Neutrophil (primary cell): ENCODE results near the gene ASB15.

Source experiments
- H3K27ac ChIP-seq: fragments of 200-600 bp; sonication (generic); 2 replicates; pipeline ENCODE4 v1.5.1; 2016; ENCODE audit warnings: mild to moderate bottlenecking, moderate library complexity
- H3K27me3 ChIP-seq: fragments of 200-600 bp; sonication (generic); 2 replicates; pipeline ENCODE4 v1.6.0; 2016; ENCODE audit warnings: mild to moderate bottlenecking
- H3K36me3 ChIP-seq: fragments of 200-600 bp; sonication (generic); 2 replicates; pipeline ENCODE4 v1.5.1; 2017
- H3K4me1 ChIP-seq, 2 experiments: fragments of 200-600 bp in 1 of 2; sonication (generic) in 1 of 2; 1 replicate in 1 of 2; 2 replicates in 1 of 2; pipeline versions ENCODE4 v1.5.1 to v1.6.1; 2013 to 2016; ENCODE audit warnings: low read depth in 1 of 2, low read length in 1 of 2, mild to moderate bottlenecking in 1 of 2, moderate library complexity in 1 of 2; ENCODE audit not compliant: control insufficient read depth in 1 of 2, insufficient read depth in 1 of 2
- H3K4me3 ChIP-seq, 2 experiments: fragments of 200-600 bp in 1 of 2; sonication (generic) in 1 of 2; 1 replicate in 1 of 2; 2 replicates in 1 of 2; pipeline ENCODE4 v1.5.1; 2013 to 2016; ENCODE audit warnings: low read depth in 1 of 2, low read length in 1 of 2, mild to moderate bottlenecking in 1 of 2, moderate library complexity in 1 of 2
- H3K9me3 ChIP-seq: fragments of 200-600 bp; sonication (generic); 2 replicates; pipeline ENCODE4 v1.5.1; 2016
- TF ChIP-seq, protein P1 (sequence below): fragments of 200-600 bp; sonication (generic); IDR thresholded peaks from 2 replicates; pipeline ENCODE4 v1.5.1; 2016; ENCODE audit warnings: antibody characterized with exemption

Gene ASB15

DNA sequence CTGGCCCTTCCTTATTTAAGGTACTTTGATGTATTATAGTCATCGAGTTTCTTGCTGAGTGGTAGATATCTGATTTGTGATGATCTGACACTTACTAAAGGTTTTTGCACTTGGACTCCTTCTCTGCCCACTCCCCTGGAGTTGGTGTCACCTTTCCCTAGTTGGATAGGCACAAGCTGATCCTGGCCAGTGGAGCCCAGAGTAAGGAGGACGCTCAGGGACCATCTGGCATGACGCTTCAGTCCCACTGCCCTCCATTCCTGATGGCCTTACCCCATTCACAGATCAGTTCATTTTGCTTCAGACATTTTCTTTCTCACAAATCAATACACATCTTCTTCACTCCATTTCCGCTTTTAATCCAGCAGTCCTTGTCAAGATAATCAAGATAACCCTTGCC, 20.1 kb downstream of the ASB15 start:
- H3K36me3 ChIP-seq: no peaks in the 10 kb centered on the region
- no peak overlapping the region for H3K4me3 ChIP-seq
- H3K4me1 ChIP-seq: no peaks in the 10 kb centered on the region
- H3K27me3 ChIP-seq: no peaks in the 10 kb centered on the region
- TF ChIP-seq, protein P1, sequence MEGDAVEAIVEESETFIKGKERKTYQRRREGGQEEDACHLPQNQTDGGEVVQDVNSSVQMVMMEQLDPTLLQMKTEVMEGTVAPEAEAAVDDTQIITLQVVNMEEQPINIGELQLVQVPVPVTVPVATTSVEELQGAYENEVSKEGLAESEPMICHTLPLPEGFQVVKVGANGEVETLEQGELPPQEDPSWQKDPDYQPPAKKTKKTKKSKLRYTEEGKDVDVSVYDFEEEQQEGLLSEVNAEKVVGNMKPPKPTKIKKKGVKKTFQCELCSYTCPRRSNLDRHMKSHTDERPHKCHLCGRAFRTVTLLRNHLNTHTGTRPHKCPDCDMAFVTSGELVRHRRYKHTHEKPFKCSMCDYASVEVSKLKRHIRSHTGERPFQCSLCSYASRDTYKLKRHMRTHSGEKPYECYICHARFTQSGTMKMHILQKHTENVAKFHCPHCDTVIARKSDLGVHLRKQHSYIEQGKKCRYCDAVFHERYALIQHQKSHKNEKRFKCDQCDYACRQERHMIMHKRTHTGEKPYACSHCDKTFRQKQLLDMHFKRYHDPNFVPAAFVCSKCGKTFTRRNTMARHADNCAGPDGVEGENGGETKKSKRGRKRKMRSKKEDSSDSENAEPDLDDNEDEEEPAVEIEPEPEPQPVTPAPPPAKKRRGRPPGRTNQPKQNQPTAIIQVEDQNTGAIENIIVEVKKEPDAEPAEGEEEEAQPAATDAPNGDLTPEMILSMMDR: no peak
- H3K9me3 ChIP-seq: no peaks in the 10 kb centered on the region
- H3K27ac ChIP-seq: no peak overlapping the region

DNA sequence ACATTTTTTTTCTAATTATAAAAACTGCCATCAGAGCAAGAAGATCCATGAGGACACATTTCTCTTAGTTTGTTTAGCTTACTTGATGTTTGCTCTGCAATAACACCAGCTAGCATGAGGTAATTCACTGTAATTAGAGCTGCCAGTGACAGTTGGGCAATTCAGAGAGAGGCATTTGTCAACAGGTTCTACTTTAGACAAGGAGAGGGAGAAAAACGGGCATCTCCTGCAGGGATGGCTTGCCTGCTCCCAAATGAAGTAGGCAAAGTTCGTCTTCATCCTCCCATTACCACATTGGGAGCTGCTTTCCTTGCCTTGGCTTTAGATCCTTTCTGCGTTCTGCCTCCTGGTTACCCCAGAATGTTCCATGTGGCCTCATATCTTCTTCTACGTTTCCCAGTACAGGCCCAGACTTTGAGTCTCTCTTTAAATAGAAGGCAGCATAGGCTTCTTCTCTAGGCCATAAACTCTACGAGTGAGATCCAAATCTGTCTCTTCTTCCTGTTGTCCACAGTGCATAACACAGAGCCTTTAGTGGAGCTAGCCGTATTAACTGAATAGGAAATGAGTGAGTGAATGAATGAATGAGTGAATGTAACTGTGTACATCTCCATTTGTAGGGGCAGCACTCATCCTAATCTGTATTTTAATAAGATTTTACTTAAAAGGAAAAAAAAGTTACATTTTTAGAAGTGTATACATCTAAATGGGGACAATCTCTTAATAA, 21.2 kb downstream of the ASB15 start:
- H3K4me3 ChIP-seq: no peak overlapping the region
- no peaks in the 10 kb centered on the region for H3K27me3 ChIP-seq
- no peaks in the 10 kb centered on the region for H3K4me1 ChIP-seq
- TF ChIP-seq, protein P1: no peak
- H3K36me3 ChIP-seq: no peaks in the 10 kb centered on the region
- no peak overlapping the region for H3K27ac ChIP-seq
- no peaks in the 10 kb centered on the region for H3K9me3 ChIP-seq

DNA sequence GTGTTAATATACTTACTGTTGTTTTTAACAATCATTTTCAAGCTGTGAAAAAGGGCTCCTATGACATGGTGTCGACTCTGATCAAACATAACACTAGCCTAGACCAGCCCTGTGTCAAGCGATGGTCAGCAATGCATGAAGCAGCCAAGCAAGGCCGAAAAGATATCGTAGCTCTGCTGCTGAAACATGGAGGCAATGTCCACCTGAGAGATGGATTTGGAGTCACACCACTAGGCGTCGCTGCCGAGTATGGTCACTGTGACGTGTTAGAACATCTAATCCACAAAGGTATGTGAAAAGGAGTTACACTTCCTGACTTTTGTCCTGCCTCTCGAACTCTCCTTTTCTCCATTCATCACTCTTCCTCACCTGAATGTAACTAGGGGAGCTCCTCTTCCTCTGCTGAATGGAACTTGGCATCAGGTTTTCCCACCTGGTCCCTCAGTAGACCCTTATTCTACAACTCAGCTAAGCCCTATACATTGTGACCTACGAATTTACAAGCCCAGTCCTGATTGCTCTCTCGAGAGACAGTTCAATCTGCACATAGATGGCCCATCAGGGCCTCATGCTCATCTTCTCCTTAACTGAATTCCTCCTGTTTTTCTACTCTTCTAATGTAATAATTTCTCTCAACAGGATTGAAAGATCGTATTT, 23.0 kb downstream of the ASB15 start:
- Histone ChIP-seq H3K4me1 (no peaks in the 10 kb centered on the region), H3K4me3 (no peak overlapping the region), H3K27me3 (no peaks in the 10 kb centered on the region), H3K36me3 (no peaks in the 10 kb centered on the region), H3K27ac (no peak overlapping the region), H3K9me3 (no peaks in the 10 kb centered on the region)
- TF ChIP-seq, protein P1: no peak

DNA sequence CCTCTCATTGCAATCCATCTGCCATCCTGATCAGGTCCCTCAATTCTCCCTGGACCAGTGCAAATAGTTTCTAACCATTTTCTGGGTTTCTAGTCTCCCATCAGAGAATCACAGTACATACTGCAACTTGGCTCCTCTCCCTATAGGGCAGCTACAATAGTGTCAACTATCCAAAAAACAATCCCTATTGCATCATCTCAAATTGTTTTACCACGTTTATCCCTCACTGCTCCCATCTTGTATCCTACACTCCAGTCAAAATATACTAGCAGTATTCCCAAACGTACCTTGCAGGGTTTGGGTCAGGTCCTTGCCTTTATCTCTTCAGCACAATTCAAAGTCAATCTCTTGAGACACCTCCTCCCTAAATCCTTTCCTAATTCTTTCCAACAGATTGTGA, 23.6 kb downstream of the ASB15 start:
- no peaks in the 10 kb centered on the region for H3K9me3 ChIP-seq
- H3K27me3 ChIP-seq: no peaks in the 10 kb centered on the region
- H3K36me3 ChIP-seq: no peaks in the 10 kb centered on the region
- no peaks in the 10 kb centered on the region for H3K4me1 ChIP-seq
- H3K4me3 ChIP-seq: no peak overlapping the region
- H3K27ac ChIP-seq: no peak overlapping the region
- TF ChIP-seq, protein P1: no peak

DNA sequence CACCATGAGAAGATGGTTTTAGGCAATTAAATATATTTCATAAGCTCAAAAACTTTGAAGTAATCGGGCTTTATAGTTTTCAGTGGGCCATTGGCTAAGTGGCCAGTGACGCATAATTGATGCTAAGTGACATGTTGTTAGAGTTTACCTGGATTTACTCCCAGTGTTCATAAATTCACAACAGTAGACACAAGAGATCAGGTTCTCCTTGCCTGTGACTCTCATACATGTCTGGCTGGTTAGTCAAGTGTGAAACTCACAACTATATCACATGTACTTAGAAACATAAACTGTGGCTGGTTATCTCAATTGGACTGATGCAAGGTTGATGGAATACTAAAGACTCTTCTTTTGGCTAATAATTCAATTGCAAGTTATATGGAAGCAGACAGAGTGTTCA, 26.2 kb downstream of the ASB15 start:
- Histone ChIP-seq H3K27ac (no peak overlapping the region), H3K4me3 (no peak overlapping the region)
- TF ChIP-seq, protein P1: no peak

More for the DNA sequence above, 26.2 kb downstream of the ASB15 start:
- no peaks in the 10 kb centered on the region for H3K36me3 ChIP-seq
- H3K9me3 ChIP-seq: no peaks in the 10 kb centered on the region
- H3K27me3 ChIP-seq: no peaks in the 10 kb centered on the region
- H3K4me1 ChIP-seq: no peaks in the 10 kb centered on the region
